HG03060 (cell line): ENCODE results near the gene PSPC1.
"Not testable (repeated sequence)": the region's sequence is repeated elsewhere in the genome, so short reads cannot be mapped to it uniquely, and the experiment has no call there.

Source experiments
- ATAC-seq: cut with Tn5 transposase; IDR thresholded peaks from one replicate; pipeline ENCODE4 v1.9.1; 2021; ENCODE audit warnings: low read depth, moderate number of reproducible peaks; ENCODE audit not compliant: unreplicated experiment

The PSPC1 gene, protein sequence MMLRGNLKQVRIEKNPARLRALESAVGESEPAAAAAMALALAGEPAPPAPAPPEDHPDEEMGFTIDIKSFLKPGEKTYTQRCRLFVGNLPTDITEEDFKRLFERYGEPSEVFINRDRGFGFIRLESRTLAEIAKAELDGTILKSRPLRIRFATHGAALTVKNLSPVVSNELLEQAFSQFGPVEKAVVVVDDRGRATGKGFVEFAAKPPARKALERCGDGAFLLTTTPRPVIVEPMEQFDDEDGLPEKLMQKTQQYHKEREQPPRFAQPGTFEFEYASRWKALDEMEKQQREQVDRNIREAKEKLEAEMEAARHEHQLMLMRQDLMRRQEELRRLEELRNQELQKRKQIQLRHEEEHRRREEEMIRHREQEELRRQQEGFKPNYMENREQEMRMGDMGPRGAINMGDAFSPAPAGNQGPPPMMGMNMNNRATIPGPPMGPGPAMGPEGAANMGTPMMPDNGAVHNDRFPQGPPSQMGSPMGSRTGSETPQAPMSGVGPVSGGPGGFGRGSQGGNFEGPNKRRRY

DNA sequence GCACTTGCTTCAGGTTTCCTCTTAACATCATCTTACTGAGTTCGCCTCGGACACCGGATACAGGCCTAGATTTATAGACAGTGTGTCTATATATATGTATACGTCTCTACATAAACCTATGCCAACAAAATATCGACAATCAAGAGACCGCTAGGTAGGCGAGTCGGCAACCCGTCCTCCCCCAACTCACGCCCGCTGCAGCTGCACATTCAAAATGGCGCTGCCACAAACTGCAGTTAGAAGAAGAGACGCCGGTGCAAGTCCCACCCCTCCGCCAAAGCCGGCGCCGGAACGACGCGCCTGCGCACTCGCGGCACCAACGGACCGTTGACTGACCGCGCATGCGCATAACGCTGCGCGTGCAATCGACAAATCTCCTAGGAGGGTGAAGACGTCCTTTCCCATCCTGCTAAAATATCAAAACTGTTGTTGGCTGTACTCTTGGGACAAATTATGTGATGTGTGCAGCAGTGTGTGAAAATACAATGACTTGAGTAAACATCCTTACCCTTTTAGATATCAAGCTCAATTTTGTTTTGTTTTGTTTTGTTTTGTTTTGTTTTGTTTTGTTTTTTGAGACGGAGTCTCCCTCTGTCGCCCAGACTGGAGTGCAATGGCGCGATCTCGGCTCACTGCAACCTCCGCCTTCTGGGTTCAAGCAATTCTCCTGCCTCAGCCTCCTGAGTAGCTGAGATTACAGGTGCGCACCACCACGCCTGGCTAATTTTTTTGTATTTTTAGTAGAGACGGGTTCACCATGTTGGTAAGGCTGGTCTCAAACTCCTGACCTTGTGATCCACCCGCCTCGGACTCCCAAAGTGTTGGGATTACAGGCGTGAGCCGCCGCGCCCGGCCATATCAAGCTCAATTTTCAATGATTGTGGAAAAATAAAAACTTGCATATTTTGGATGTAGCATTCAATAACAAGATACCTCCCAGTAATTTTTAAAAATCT is at the start of gene PSPC1:
Gene PSPC1 (minus strand): TSS at position 219 of the 956 bp plus-strand sequence. CDS start 188 bp downstream, at position 31.
- peak; percentile 65 for ATAC-seq

DNA sequence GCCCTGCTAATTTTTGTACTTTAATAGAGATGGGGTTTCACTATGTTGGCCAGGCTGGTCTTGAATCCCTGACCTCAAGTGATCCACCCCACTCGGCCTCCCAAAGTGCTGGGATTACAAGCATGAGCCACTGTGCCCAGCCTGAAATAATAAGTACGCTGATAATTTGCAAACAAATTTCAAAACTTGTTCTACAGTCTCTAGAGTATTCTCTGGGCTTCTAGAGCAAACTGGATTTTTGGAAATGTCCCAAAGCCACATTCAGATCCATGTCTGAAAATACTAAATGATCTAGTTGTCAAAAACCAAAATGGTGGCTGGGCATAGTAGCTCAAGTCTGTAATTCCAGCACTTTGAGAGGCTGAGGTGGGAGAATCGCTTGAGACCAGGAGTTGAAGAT is 39.9 kb upstream of the PSPC1 start:
- ATAC-seq, result no peak

DNA sequence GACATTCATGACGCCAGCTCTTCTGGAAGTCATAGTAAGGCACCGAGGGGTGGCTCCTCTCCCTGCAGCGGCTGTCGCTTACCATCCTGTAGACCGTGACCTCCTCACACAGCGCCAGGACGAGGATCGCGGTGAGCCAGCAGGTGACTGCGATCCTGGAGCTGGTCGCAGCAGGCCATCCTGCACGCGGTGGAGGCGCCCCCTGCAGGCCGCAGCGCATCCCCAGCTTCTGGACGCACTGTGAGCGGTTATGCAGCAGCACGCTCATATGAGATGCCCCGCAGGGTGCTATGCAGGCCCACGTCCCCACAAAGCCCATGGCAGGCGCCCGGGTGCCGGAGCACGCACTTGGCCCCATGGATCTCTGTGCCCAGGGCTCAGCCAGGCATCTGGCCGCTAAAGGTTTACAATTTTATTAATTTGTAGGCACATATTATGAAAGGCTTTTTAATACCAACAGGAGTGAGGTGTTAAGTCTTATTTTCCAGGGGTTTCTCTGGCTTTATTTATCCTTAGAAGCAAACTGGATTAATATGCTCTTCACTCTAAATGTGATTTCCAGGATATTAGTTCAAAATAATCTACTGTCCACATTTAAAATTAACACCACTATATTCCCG is 35.6 kb upstream of the PSPC1 start:
- ATAC-seq, result no peak

DNA sequence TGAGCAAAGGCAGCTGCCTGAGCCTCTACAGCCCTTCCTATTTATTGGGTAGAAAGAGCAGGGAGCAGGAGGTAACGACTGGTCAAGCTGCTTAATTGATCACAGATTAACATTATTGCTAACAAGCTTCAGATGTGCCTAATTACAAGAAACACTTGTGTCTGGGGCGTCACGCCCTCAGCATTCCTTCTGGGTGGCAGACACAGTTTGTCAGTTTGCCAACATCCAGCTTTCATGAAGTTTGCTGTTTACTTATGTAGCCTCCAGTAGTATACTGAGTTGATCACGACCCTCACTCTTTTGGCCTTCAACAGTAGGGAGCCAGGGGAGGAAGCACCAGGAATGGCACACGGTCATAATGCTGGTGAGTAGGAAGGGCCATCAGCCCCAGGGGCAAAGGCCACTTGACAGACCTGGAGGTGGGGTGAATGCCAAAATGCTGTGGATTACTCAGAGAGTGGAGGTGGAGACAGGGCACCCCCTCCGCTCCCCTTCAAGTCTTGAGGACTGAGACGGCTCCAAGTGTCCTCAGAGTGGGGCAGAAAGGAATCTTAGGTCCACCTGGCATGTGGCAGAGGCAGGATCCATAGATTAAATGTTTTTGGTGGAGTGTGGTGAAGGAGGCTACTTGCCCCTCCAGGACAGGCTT is 34.9 kb upstream of the PSPC1 start:
- no peak for ATAC-seq

DNA sequence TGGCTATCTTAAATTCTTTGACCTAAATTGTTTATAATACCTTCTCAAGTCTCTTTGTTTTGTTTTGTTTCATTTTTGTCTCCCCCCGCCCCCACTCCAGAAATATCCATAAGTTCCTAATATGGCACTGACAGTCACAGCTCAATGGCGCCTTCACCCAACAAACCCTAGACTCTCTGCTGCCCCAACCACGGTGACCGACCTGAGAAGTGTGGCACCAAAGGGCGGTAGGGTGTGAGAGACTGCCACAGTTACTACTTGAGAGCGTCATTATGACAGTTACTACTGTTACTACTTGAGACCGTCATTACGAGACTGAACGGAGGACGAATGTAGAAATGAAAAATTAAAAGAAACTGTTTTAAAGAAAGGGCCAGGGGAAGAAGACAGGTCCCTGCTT is 34.4 kb upstream of the PSPC1 start:
- ATAC-seq, result no peak

DNA sequence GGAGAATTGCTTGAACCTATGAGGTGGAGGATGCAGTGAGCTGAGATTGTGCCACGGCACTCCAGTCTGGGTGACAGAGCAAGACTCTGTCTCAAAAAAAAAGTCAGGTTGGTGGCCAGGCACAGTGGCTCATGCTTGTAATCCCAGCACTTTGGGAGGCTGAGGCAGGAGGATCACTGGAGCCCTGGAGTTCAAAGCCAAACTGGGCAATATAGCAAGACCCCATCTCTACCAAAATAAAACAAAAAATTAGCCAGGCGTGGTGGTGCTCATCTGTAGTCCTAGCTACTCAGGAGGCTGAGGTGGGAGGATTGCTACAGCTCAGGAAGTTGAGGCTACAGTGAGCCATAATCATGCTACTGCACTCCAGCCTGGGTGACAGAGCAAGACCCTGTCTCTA is 33.1 kb upstream of the PSPC1 start:
- not testable (repeated sequence) for ATAC-seq

DNA sequence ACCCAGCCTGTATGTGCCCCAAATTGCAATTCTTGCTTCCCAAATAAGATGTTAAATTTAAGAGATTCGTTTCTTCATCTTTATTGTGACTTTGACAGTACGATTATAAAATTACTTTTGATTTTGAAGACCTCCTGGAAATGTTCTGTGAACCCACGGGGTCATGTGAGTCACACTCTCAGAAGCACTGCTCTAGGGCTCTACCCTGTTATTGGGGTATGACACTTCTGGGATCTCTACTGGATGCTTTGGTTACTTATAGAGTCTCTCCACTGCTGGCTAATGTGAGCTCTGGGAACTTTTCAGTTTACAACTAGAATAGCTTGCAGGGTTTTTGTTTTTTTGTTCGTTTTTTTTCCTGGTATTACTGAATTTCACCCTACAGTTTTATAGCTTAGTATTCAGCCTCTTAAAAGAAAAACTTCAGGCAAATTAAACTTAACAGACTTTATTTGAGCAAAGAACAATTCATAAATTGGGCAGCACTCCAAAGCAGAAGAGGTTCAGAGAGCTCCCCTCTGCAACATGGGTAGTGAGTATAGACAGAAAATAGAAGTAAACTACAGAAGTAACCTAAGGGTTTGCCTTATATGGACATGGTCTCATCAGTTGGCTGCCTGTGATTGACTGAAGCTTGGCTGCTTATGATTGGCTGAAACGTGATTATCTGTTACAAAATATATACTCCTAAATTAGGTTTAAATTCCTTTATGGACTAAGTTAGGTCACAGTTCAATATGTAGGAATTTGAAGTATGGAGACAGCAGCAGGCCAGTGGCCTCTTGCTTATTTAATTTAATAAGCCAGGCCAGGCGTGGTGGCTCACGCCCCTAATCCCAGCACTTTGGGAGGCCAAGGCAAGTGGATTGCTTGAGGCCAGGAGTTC is 28.5 kb upstream of the PSPC1 start:
- no peak for ATAC-seq

DNA sequence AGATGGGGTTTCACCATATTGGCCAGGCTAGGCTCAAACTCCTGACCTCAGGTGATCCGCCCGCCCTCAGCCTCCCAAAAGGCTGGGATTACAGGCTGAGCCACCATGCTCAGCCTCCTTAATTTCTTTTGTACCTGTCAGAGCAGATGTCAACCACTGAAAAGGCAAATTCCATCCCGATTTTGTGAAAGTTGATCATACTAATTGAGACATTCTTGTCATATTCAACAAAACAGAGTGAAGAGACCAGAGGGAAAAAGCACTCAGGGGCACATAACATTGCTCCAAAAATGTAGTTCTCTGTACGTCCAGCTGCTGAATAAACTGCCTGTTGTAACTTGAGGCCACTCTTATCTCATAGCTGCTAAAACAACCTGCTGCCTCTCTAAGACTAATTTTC is 27.4 kb upstream of the PSPC1 start:
- no peak for ATAC-seq

DNA sequence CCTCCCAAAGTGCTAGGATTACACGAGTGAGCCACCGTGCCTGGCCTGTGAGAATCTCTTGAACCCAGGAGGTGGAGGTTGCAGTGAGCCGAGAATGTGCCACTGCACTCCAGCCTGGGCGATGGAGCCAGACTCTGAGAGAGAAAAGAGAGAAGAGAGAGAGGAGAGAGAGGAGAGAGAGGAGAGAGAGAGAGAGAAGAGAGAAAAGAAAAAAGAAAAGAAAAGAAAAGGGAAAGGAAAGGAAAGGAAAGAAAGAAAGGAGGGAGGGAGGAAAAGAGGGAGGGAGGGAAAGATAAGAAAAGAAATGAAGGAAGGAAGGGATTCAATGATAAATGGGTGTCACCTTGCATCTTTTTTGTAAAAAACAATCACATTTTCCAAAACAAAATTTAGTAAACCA is 23.0 kb upstream of the PSPC1 start:
- ATAC-seq, result no peak

DNA sequence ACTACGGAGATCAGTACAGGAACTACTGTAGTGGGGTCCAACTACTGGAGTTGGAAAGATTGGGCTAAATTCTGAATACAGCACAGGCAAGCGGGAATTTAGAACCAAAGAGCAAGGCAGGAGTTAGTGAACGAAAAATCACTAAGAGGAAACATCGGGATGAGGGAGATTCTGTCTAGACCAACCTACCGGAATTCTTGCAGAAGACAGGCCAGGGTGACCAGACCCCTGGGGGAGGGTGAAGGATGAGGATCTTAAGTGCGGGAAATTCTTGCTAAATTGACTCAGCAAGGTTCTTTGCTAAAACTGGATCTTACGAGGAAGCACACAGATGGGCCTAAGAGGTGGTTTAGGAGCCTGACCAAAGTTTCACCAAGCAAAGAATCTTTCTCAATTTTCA is 13.2 kb upstream of the PSPC1 start:
- no peak for ATAC-seq

DNA sequence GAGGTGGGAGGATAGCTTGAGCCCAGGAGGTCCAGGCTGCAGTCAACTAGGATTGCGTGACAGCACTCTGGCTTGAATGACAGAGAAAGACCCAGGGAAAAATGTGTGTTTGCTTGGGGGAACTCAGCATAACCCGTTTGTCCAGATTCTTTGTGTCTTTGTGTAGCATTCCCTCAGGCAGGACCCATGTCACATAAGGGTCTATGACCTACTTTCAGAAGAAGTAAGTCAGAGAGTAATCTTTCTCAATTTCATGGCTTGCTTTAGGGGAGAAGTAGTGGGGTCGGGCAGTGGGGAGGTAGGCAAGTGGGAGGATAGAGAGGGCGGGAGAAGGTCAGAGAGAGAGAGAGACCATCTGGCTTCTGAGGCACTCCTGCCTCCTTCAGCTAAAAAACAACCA is 11.9 kb upstream of the PSPC1 start:
- no peak for ATAC-seq

DNA sequence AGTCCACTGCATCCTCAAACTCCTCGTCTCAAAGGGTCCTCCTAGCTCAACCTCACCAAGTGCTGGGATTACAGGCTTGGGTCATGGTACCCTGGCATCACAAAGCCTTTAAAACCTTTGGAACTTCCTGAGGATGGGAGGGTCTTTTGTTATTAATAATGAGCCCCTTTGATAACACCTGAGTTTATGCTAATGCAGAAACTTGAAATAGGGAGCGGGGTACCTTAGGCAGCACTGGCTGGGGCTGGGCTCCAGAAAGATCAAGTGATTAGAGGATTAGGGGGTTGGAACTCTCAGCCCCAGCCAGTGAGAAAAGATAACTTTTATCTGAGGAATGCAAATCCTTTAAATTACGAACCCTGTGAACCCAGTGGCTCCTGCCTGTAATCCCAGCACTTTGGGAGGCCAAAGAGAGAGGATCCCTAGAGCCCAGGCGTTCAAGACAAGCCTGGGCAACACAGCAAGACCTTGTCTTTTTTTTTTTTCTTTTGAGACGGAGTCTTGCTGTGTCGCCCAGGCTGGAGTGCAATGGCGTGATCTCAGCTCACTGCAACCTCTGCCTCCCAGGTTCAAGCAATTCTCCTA is 9.3 kb upstream of the PSPC1 start:
- no peak for ATAC-seq

DNA sequence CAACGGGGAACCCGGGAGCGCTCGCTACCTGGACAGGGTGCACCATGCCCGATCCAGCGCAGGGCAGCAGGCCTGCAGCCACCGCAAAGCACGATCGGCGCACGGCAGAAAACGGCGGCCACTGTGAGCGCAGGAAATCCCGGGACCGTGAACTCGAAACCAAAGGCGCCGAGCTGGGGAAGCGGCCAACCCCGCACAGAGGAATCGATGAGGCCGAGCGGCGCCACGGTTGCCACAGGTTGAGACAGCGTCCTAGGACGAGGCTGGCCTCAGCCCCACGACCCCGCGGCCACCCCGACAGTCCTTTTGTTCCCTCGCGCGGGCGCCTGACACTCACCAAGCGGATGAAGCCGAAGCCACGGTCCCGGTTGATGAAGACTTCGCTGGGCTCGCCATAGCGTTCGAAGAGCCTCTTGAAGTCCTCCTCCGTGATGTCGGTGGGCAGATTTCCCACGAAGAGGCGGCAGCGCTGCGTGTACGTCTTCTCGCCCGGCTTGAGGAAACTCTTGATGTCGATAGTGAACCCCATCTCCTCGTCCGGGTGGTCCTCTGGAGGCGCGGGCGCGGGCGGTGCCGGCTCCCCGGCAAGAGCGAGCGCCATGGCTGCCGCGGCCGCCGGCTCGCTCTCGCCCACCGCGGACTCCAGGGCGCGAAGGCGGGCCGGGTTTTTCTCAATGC is 557 bp downstream of the PSPC1 start:
- ATAC-seq, result peak; percentile 5

DNA sequence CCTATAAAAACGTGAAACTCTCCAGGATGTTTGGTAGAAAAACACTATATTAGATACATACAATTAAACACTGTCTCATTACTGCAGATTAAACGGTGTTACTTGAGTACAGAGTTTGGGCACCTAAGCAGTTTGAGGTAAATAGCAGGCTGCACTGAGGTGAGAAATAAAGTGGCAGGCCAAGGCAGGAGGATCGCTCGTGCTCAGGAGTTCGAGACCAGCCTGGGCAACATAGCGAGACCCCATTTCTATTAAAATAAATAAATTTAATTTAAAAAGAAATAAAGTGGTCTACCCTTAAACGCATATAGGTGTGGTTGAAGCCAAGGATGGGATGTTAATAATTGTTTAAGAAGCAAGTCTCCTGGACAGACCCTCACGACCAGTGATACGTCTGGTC is 1.2 kb downstream of the PSPC1 start:
- no peak for ATAC-seq

DNA sequence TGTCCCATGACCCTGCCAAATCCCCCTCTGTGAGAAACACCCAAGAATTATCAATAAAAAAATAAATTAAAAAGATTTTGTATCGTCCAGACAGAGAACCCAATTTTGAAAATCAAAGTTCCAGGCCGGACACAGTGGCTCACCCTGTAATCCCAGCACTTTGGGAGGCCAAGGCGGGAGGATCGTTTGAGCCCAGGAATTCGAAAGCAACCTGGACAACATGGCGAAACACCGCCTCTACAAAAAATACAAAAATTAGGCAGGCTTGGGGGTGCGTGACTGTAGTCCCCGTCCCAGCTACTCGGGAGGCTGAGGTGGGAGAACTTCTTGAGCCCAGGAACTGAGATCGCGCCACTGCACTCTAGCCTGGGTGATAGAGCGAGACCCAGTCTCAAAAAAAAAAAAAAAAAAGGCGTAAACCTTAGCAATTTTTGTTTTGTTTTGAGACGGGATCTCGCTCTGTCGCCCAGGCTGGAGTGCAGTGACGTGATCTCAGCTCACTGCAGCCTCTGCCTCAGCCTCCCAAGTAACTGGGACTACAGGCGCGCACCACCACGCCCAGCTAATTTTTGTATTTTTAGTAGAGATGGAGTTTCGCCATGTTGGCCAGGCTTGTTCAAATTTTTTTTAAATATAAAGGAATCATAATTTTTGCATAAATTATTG is 1.9 kb downstream of the PSPC1 start:
- ATAC-seq, result not testable (repeated sequence)

DNA sequence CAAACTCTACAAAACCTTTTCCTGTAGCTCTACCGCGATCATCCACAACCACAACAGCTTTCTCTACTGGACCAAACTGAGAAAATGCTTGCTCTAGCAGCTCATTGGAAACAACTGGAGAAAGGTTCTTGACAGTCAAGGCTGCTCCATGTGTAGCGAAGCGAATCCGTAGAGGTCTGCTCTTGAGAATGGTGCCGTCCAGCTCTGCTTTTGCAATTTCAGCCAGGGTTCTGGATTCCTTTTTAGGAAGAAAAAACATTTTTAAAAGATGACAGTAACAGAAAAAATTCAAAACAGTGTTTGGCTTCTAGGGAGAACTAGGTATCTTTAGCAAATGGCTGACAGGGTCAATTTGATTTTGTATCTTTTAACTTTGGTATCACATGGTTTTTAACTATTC is 10.4 kb downstream of the PSPC1 start:
- ATAC-seq, result no peak

DNA sequence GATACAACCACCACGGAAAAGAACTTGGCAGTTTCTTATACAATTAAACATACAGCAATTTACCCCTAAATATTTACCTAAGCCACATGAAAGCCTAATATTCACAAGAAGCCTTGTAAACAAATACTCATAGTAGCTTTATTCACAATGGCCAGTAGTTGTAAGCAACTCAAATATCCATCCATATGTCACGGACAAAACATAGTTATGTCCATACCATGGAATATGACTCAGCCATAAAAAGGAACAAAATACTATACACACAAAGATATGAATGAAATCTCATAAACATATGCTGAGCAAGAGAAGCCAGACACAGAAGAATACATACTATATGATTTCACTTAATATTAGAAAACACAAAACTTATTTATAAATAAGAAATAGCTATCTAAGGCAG is 12.9 kb downstream of the PSPC1 start:
- no peak for ATAC-seq

DNA sequence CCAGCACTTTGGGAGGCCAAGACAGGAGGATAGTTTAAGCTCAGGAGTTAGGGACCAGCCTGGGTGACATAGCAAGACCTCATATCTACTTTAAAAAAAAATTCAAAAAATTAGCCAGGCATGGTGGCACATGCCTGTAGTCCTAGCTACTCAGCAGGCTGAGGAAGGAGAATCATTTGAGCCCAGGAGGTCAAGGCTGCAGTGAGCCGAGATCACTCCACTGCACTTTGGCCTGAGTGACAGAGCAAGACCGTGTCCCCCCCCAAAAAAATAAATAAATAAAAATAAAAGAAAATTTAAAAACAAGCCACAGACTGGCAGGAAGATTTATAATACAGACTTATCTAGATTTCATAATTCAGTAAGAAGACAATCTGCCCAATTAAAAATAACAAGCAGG is 14.8 kb downstream of the PSPC1 start:
- ATAC-seq, result no peak
